ENCODE results near the gene TNS3. TPM values are rescaled to one million over a fixed set of nuclear protein-coding genes. Genes with fewer than 3 reads are reported as not detected.
A peak's percentile ranks its signal among the peaks of the same experiment; 100 is the strongest.

TNS3 gene
- total and polyA plus RNA-seq, 9 of the 15 experiments (the other 6 are each of a cell fraction or from before 2014, with no cell fraction given), result 0.20 TPM; not detected in 8

DNA sequence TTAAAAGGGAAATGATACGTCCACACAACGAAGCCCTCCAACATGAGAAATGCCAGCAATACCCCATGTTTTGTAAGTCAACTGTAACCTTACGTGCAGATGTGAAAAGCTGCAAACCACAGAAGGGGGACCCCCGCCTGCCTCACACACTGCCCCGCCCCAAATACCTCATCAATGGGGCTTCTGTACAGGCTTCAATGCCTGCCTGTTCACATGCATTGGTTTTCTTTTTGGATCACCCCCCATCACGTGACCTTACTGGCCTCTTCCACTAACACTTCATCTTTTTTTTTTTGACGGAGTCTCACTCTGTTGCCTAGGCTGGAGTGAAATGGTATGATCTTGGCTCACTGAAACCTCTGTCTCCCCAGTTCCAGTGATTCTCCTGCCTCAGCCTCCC lies 224.0 kb downstream of the TNS3 start:
- Histone ChIP-seq H2AFZ (ENCODE audit: low read depth, low read length) (no peak overlapping the region), H3K9me1 (ENCODE audit: control insufficient read depth, insufficient read depth, low read length) (no peaks in the 10 kb centered on the region), H3K9me3 (replicated peaks; ENCODE audit: control insufficient read depth, insufficient read depth, low read depth, low read length) (no peaks in the 10 kb centered on the region), H3K4me1 (replicated peaks in 1 of 2; ENCODE audit: control insufficient read depth in 2 of 2, insufficient read depth in 2 of 2, low read length in 2 of 2) (peaks cover 10 to 14% of the 10 kb centered on the region in 2 experiments; a peak in 4 of 5 replicates), H3K79me2 (ENCODE audit: control insufficient read depth, insufficient read depth, low read length) (no peaks in the 10 kb centered on the region), H3K36me3 (ENCODE audit: control insufficient read depth, insufficient read depth, low read length) (no peaks in the 10 kb centered on the region), H3K4me3 (no peak overlapping the region), H4K20me1 (replicated peaks; ENCODE audit: control insufficient read depth, insufficient read depth, low read length) (no peaks in the 10 kb centered on the region), H3K9ac (ENCODE audit: insufficient read depth in 1 of 2, low read depth in 2 of 2, low read length in 2 of 2) (no peak overlapping the region), H3K4me2 (ENCODE audit: insufficient read depth, low read length) (no peak overlapping the region), H3K27ac (ENCODE audit: extremely low read depth, low read depth, low read length) (no peak overlapping the region), H3K27me3 (ENCODE audit: control insufficient read depth in 2 of 2, insufficient read depth in 2 of 2, low read length in 2 of 2) (peaks cover 3 to 34% of the 10 kb centered on the region in 2 experiments; a peak in 4 of 5 replicates)
- no peak for ATAC-seq
- intact Hi-C loops (cut with micrococcal nuclease) (no loop called here), in situ Hi-C loops (cut with MboI) (no loop called here)
- FAIRE-seq, result no peak
- no peak for DNase-seq (ENCODE audit: extremely low read depth in 1 of 4, low spot score in 3 of 4)
- BruUV-seq (replicated peaks), result no TSS peak
- WGBS (ENCODE audit: insufficient coverage, low coverage, missing lambda C conversion rate), result 2% methylated on average over 7 of the region's 7 CpGs
- POLR2A ChIA-PET, result no interaction called here
- CTCF ChIA-PET (ENCODE audit: low intra/inter-chr PET ratio), result no interaction called here
- TF ChIP-seq, protein P1, sequence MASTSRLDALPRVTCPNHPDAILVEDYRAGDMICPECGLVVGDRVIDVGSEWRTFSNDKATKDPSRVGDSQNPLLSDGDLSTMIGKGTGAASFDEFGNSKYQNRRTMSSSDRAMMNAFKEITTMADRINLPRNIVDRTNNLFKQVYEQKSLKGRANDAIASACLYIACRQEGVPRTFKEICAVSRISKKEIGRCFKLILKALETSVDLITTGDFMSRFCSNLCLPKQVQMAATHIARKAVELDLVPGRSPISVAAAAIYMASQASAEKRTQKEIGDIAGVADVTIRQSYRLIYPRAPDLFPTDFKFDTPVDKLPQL (IDR thresholded peaks at IDR 0.05; ENCODE audit: extremely low read depth, insufficient read length), result no peak
- no peak for TF ChIP-seq BACH1 (tag; IDR thresholded peaks at IDR 0.05)
- no peak for TF ChIP-seq PCBP1 (IDR thresholded peaks at IDR 0.05; ENCODE audit: low read depth, low read length, poor library complexity, severe bottlenecking)
- TF ChIP-seq, protein P2, sequence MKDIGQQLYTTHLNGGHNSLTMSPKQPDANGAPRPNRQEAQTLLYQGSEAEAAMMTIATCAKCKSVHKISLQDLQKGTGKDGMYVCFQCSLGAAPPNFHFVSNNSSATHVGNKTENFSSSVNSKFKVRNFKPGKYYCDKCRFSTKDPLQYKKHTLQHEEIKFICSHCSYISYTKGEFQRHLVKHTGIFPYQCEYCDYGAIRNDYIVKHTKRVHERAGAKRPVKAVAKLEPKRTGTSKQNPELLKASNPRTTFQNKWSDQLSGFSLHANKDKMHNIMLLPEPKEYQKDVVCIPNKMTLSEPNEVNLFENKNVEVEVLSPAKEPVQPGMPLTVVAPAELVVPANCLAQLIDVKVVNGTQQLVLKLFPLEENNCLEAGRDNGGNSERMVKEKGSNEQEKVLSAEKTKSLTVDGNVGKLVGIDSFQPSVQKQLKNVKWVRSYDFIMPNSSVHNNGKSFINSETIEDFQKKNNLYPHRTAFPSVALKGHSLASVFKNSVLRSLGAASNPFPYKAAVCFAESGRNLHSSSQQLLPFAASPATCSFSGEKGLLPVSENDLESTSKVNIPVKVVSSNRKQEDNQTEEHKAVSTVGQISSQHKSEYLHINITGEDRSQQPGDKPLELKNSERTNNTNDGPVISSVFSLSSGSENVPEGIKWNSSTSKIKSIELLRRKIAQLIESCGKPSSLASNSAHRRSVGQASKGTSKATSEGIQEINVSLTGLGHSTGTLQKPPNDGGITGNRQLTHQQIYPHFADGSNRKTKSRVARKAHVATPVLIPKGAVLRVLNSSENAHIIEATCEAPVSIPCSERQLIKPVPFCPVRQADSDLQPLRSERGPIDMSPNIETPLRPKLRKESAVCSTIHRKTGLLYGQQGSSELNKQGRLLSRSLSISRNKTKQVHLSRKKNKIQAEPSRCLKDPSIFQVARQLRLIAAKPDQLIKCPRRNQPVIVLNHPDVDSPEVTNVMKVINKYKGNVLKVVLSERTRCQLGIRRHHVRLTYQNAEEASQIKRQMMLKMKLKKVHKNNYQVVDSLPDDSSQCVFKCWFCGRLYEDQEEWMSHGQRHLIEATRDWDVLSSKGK (CRISPR knock-in tag; IDR thresholded peaks at IDR 0.05), result no peak
- TF ChIP-seq, protein P3, sequence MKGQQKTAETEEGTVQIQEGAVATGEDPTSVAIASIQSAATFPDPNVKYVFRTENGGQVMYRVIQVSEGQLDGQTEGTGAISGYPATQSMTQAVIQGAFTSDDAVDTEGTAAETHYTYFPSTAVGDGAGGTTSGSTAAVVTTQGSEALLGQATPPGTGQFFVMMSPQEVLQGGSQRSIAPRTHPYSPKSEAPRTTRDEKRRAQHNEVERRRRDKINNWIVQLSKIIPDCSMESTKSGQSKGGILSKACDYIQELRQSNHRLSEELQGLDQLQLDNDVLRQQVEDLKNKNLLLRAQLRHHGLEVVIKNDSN (CRISPR knock-in tag; IDR thresholded peaks at IDR 0.05), result peak; percentile 36; the same call in 1 of the 2 replicates
- TF ChIP-seq SRSF9 (IDR thresholded peaks at IDR 0.05; ENCODE audit: borderline replicate concordance, low read depth, low read length), result no peak
- no peak for TF ChIP-seq PTRF (tag; IDR thresholded peaks at IDR 0.05)
- TF ChIP-seq RUNX1 (IDR thresholded peaks at IDR 0.05; ENCODE audit: low read depth), result no peak
- TF ChIP-seq CBFA2T2 (conservative IDR thresholded peaks at IDR 0.05), result peak; percentile 15; the same call in 1 of the 2 replicates
- TF ChIP-seq, protein P4, sequence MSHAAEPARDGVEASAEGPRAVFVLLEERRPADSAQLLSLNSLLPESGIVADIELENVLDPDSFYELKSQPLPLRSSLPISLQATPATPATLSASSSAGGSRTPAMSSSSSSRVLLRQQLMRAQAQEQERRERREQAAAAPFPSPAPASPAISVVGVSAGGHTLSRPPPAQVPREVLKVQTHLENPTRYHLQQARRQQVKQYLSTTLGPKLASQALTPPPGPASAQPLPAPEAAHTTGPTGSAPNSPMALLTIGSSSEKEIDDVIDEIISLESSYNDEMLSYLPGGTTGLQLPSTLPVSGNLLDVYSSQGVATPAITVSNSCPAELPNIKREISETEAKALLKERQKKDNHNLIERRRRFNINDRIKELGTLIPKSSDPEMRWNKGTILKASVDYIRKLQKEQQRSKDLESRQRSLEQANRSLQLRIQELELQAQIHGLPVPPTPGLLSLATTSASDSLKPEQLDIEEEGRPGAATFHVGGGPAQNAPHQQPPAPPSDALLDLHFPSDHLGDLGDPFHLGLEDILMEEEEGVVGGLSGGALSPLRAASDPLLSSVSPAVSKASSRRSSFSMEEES (CRISPR knock-in tag; IDR thresholded peaks at IDR 0.05), result peak; percentile 69
- TF ChIP-seq, protein P5, sequence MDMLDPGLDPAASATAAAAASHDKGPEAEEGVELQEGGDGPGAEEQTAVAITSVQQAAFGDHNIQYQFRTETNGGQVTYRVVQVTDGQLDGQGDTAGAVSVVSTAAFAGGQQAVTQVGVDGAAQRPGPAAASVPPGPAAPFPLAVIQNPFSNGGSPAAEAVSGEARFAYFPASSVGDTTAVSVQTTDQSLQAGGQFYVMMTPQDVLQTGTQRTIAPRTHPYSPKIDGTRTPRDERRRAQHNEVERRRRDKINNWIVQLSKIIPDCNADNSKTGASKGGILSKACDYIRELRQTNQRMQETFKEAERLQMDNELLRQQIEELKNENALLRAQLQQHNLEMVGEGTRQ (CRISPR knock-in tag; IDR thresholded peaks at IDR 0.05), result peak; percentile 64
- no peak for TF ChIP-seq RAD21 (CRISPR knock-in tag; conservative IDR thresholded peaks at IDR 0.05 in 1 of 2, IDR thresholded peaks at IDR 0.05 in 1 of 2)
- TF ChIP-seq HNRNPH1 (optimal IDR thresholded peaks at IDR 0.05; ENCODE audit: low read depth, low read length), result no peak
- TF ChIP-seq SMARCC2 (IDR thresholded peaks at IDR 0.05; ENCODE audit: low read depth), result no peak
- TF ChIP-seq NFIC (IDR thresholded peaks at IDR 0.05), result no peak
